MCF 10A (cell line): Measurements from ENCODE around the gene LGALS1. TPM values are rescaled to one million over a fixed set of nuclear protein-coding genes. Genes with fewer than 3 reads are reported as not detected.

Experiments used
- BruUV-seq: library from RNA; stranded (reverse); fragments of 400-500 nt; replicated peaks from 2 replicates; lab custom pipeline; 2021; lab: Mats Ljungman, UMichigan
- CTCF ChIA-PET: fragments of 300-600 bp; sonication (Branson Sonifier 250); formaldehyde crosslinking; extraction: SDS; loops from one replicate; lab custom pipeline; 2021; ENCODE audit warnings: antibody characterized with exemption, inconsistent platforms; lab: Yijun Ruan, JAX
- POLR2A ChIA-PET: fragments of 300-600, 350-650 bp; sonication (Branson Sonifier 250); formaldehyde crosslinking; extraction: SDS; loops from one replicate; lab custom pipeline; 2020; ENCODE audit warnings: antibody characterized with exemption, inconsistent platforms; lab: Yijun Ruan, JAX
- DNase-seq: peaks from one replicate; pipeline ENCODE4 v3.0.0-alpha.2; 2018; ENCODE audit not compliant: unreplicated experiment
- H3K27ac Mint-ChIP-seq: one replicate; pipeline ENCODE4 v1.8.0; 2022; ENCODE audit warnings: mild to moderate bottlenecking, low read depth, mixed read lengths; ENCODE audit not compliant: unreplicated experiment
- H3K27me3 Mint-ChIP-seq: one replicate; pipeline ENCODE4 v1.8.0; 2022; ENCODE audit warnings: mixed read lengths; ENCODE audit not compliant: insufficient read depth, unreplicated experiment
- H3K36me3 Mint-ChIP-seq: one replicate; pipeline ENCODE4 v1.8.0; 2022; ENCODE audit warnings: mild to moderate bottlenecking, moderate library complexity, mixed read lengths; ENCODE audit not compliant: insufficient read depth, unreplicated experiment
- H3K4me1 Mint-ChIP-seq: one replicate; pipeline ENCODE4 v1.8.0; 2022; ENCODE audit warnings: mixed read lengths; ENCODE audit not compliant: insufficient read depth, unreplicated experiment
- H3K4me3 Mint-ChIP-seq: one replicate; pipeline ENCODE4 v1.8.0; 2022; ENCODE audit warnings: mild to moderate bottlenecking, moderate library complexity, mixed read lengths; ENCODE audit not compliant: unreplicated experiment
- H3K9me3 Mint-ChIP-seq: one replicate; pipeline ENCODE4 v1.8.0; 2022; ENCODE audit warnings: mixed read lengths; ENCODE audit not compliant: unreplicated experiment
- CTCF ChIP-seq: fragments of 200-600 bp; IDR thresholded peaks from one replicate; pipeline ENCODE4 v1.8.0; 2022; ENCODE audit warnings: antibody characterized with exemption, mild to moderate bottlenecking; ENCODE audit not compliant: unreplicated experiment
- intact Hi-C: fragments of 100-400 bp; cut with micrococcal nuclease; formaldehyde crosslinking; loops from 2 replicates; pipeline ENCODE4 v1.14.1; 2022
- total RNA-seq: library from RNA; stranded (reverse); gene quantifications from 2 replicates; pipeline ENCODE4 v1.2.3, GENCODE V29; 2022

LGALS1 gene
- total RNA-seq, 1 experiment from 2014 or later, result 1,635 TPM

- DNase-seq, result no peak
- Mint-ChIP-seq H3K9me3 (no peaks in the 10 kb centered on the region), H3K27me3 (no peaks in the 10 kb centered on the region), H3K27ac (no peak overlapping the region), H3K4me3 (no peak overlapping the region), H3K36me3 (no peaks in the 10 kb centered on the region), H3K4me1 (no peaks in the 10 kb centered on the region)
- ChIA-PET CTCF (interaction anchor here (1.0 kb wide), 1 partner anchor 15 kb away, joined by 4 read pairs; no protein-coding TSS in a partner anchor), POLR2A (no interaction called here)
- BruUV-seq, result no TSS peak
- intact Hi-C loops, result no loop called here
- no peak for TF ChIP-seq CTCF
These were observed 35.2 kb downstream of the LGALS1 start for GRCh38 chr22:37710675-37711074.

GRCh38 chr22:37711490-37711889 is 36.1 kb downstream of the LGALS1 start:
- Mint-ChIP-seq H3K36me3 (no peaks in the 10 kb centered on the region), H3K27me3 (no peaks in the 10 kb centered on the region), H3K27ac (no peak overlapping the region), H3K9me3 (no peaks in the 10 kb centered on the region), H3K4me1 (peaks cover under 1% of the 10 kb centered on the region), H3K4me3 (no peak overlapping the region)
- no peak for TF ChIP-seq CTCF
- no peak for DNase-seq
- CTCF ChIA-PET, result interaction anchor here (0.6 to 0.7 kb wide), 4 partner anchors 45 to 697 kb away, joined by 3 to 4 read pairs (median 3); no protein-coding TSS in a partner anchor
- no TSS peak for BruUV-seq
- intact Hi-C loops, result no loop called here
- POLR2A ChIA-PET, result interaction anchor here (0.5 kb wide), 1 partner anchor 53 kb away, joined by 5 read pairs; the partner anchor contains the start of gene PDXP

GRCh38 chr22:37713761-37714160 is 38.3 kb downstream of the LGALS1 start:
- no peak for DNase-seq
- Mint-ChIP-seq H3K27ac (no peak overlapping the region), H3K4me1 (peaks cover 5% of the 10 kb centered on the region), H3K27me3 (no peaks in the 10 kb centered on the region), H3K4me3 (no peak overlapping the region), H3K9me3 (no peaks in the 10 kb centered on the region), H3K36me3 (no peaks in the 10 kb centered on the region)
- intact Hi-C loops, result no loop called here
- CTCF ChIA-PET, result interaction anchor here (0.6 kb wide), 2 partner anchors 33 to 112 kb away, joined by 3 to 4 read pairs; no protein-coding TSS in a partner anchor
- no TSS peak for BruUV-seq
- no peak for TF ChIP-seq CTCF
- POLR2A ChIA-PET, result no interaction called here

- H3K36me3 Mint-ChIP-seq, result no peaks in the 10 kb centered on the region
- H3K27me3 Mint-ChIP-seq, result no peaks in the 10 kb centered on the region
- H3K27ac Mint-ChIP-seq, result no peak overlapping the region
- POLR2A ChIA-PET, result interaction anchor here (1.0 kb wide), 1 partner anchor 16 kb away, joined by 3 read pairs; no protein-coding TSS in a partner anchor
- CTCF ChIA-PET, result interaction anchor here (0.6 to 0.8 kb wide), 3 partner anchors 13 to 92 kb away, joined by 3 to 6 read pairs (median 3); no protein-coding TSS in a partner anchor
- TF ChIP-seq CTCF, result no peak
- no peak for DNase-seq
- BruUV-seq, result no TSS peak
- H3K9me3 Mint-ChIP-seq, result no peaks in the 10 kb centered on the region
- no peak overlapping the region for H3K4me3 Mint-ChIP-seq
- intact Hi-C loops, result no loop called here
- peaks cover 5% of the 10 kb centered on the region for H3K4me1 Mint-ChIP-seq
These were observed 39.2 kb downstream of the LGALS1 start for GRCh38 chr22:37714634-37715033.
